GM21737 (cell line): ENCODE results near the gene MAN2A1.

ENCODE experiments used
- ATAC-seq: cut with Tn5 transposase; IDR thresholded peaks from one replicate; pipeline ENCODE4 v1.9.1; 2021; ENCODE audit warnings: mild to moderate bottlenecking, moderate library complexity; ENCODE audit not compliant: unreplicated experiment

Gene MAN2A1

DNA sequence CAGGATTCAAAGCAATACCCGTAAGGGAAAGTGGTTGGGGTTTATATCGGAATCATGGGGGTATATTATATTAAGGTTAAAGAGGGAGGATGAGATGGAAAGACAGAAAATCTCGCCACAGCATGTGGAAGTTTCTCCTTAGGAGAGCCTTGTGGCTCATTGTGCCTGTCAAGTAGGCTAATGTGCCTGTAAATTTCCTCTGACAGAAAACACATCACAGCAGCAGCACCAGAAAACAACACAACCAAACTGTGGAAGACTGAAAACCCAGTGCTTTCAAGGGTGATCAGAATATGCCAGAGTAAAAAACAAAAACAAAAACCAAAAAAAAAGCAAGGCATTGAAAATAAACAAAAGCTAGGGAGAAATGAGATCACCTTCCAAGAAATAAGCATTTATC lies 11.3 kb upstream of the MAN2A1 start:
- ATAC-seq, result no peak

DNA sequence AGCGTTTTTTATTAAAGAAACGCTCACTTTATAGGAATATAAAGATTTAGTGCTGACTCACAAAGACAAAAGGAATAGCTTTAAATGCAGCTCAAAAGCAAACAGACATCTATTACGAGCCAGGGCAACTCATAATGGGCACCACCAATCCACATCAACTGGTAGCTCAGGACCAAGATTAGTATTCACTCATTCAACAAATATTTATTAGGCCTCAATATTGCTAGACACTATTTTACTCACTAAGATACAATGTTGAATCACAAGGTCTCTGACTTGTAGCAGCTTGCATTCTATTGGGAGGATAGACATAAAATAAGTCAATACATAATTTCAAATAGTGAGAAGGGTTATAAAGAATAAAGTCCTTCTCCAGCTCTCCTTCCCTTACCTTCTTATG lies 8.0 kb upstream of the MAN2A1 start:
- ATAC-seq, result no peak

DNA sequence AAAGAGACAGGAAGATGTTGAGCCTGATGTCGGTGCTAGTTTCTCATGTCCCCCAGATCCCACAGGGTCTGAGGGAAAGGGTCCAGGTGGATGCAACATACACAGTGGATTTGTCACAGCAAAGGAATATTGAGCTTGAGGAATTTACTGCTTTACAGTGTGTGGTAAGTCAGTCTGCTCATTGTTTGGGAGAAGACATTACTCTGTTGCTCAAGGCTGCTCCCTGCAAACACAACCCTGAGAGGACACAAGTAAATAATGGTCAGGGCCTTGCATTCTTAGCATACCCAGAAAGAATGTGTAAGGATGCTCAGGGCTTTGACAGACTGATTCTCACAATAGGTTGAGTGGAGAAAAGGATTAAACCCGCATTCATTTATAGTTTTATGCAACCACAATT lies 7.3 kb upstream of the MAN2A1 start:
- ATAC-seq, result no peak

DNA sequence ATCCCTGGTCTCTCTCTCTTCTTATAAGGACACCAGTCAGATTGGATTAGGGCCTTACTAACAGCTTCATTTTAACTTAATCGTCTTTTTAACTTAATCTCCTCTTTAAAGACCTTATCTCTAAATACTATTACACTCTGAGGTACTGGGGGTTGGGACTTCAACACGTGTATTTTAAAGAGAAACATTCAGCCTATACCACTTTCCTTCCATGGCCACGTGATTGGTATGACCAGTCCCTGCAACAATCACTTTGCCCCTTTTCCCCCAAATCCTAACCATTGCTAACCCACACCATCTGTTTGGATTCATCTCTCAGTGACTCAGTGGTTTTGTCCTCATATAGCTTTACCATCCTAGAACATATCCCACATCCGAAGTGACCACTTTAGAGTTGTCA lies 3.8 kb upstream of the MAN2A1 start:
- ATAC-seq, result no peak

DNA sequence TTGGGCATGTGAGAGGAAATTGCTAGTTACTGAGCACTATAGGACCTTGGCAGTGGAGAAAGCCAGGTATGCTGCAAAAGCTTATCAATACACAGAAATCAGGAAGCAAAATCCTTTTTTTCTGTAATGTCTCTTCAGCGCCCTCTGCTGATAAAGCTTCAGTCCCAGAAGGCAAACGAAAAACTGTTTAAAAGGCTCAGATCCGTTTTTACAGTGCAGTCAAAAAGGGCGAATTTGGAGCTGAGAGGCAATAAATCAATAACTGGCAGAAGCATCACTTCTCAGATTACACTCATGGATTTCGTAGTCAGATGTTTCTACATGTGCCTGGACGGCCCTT lies 1.1 kb upstream of the MAN2A1 start:
- ATAC-seq, result no peak

DNA sequence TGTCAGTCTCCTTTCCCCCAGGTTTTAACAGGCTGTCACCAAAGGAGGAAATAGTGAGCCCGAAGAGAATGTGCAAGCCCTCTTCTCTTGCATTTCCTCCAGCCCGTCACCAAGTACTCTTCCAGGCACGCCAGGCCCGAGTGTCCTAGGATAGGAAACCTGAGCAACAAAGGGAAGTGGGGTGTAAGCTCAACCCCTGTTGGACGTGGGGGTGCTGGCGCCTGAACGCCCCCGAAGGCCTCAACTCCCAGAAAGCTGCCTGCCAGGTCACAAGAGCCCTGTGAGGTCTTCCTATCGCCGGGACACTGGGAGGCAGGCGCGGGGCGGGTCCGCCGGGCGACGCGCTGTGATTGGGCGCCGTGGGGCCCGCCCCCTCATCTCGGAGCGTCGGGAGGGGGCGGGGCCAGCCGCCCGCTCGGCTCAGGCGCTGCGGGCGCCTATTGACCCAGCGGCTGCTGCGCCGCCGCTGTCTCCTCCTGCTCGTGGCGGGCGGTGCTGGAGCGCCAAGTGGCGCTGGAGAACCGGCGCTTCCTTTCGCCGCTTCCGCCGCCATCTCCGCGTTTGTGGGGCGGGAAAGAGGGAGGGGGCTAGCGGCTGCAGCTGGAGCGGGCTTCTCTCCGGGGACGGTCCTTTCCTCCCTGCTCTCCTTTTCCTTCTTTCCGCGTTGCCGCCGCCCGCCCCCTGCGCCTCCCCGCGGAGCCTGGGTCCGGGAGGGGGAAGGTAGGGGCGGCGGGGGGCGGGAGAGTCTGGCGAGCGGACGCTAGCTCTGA lies 572 bp upstream of the MAN2A1 start:
- ATAC-seq, result peak; percentile 80

DNA sequence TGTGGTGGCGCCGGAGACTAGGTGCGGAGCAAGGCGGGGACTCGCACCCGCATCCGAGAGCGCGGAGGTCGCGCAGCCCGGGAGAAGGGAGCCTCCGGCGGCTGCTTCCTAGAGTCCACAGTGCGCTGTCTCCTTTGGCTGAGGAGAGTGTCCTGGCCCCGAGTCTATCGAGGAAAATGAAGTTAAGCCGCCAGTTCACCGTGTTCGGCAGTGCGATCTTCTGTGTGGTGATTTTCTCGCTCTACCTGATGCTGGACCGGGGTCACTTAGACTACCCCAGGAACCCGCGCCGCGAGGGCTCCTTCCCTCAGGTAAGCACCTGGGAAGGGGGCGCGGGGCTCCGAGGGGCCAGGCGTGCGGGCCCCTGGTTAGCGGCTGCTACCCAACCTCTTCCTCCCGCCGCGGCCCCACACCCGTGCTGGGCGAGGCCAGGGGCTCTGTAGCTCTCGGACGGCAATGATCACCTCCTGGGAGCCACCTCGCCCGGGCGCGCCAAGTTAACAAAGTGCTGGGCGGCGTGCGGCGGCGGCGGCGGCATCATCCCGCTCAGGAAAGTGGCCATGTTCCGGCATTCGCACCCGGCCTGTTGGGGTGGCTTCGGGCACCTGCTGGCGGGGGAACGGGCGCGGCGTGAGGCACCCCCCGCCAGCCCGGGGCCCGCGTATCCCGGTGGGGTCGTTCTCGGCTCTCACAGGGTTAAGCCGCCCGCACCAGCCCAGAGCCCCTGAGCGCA lies 681 bp downstream of the MAN2A1 start:
- peak; percentile 7 for ATAC-seq

DNA sequence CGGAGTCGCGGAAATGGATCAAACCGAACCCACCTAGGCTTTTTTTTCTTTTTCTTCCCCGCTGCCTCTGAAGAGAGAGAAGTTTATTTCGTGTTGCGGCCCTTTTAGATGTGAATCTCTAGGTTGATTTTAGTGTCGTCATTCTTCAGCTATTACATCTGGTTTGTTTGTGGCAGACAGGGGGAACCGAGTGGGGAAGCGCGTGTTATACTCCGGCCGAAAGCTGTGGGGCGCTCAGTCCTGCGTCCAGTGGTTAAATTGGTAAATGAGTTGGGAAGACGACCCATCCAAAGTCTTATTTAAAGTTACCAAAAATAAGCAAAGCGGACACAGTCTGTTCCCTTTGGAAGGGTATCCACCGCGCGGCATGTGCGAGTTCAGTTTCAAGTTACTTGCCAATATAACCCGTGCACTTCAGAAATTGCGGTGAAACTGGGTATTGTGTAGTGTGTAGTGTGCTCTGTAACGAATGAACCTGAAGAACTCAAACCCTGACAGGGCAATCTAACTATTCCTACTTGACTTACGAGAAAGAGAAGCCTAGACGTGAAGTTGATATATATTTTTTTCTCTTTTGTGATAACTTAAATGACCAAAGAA lies 1.3 kb downstream of the MAN2A1 start:
- ATAC-seq, result peak; percentile 19

DNA sequence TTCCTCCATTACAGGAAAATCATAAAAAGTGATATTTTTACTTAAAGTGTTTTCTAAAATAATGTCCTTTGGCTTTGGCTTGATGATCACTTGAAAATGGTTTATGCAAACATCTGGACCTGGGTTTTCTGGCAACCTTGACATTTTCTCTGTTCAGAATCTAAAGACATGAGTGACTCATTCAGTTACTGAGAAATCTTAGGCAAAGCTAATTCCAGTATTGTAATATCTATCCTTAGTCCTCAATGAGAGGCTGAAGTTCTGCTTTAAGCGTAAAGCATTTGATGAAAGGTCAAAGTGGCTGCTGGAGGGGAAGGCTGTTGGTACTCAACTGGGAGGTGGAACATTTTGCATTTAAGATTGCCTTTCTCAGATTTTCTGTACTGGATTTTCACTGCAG lies 2.3 kb downstream of the MAN2A1 start:
- ATAC-seq, result no peak

DNA sequence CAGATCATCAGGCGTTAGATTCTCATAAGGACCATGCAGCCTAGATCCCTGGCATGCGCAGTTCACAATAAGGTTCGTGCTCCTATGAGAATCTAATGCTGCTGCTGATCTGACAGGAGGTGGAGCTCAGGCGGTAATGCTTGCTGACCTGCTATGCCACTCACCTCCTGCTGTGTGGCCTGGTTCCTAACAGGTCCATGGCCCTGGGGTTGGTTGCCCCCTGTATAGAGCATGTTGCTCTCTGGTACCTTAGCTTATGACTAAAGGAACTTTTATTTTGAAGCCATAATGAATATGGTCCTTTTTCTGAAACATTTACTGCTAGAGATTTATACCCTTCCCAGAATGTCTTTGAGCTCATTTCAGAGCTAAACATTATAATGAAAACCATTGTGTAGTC lies 3.1 kb downstream of the MAN2A1 start:
- ATAC-seq, result no peak

DNA sequence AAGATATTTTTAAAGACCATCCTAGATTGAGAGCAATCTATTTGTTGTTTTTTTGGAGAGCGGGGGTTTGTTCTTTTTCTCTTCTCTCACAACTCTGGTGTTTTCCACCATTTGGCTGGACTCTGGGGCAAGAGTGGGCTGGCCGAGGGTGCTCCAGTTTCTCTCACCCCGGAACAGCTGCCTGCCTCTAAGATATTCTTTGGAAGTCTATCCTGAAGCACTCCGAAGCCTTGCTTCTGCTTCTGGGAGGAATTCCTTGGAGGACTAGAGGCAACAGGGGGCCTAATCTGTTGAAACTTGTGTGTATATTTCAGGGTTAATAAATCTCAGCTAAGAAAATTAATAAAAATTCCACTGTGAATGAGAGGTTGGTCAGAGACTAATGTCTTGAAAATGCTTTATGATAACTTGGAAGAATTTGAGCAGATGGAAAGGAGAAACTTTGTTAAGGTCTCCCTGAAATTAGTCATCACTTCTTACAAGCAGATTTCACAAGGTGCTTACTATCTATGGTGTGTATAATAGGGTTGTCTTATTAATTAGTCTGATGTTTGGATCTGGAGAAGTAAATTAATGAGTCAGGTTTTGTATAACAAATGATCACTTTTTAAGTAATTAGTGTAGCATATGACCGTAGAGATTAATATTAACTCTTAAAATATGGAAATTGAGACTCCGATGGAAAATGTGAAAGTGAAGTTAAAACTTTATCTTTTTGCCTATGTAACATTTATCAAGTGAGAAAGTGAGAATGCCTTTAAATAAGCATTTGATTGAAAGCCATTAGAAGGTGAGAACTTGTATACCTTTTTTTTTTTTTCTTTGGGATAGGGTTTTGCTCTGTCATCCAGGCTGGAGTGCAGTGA lies 4.0 kb downstream of the MAN2A1 start:
- ATAC-seq, result no peak

DNA sequence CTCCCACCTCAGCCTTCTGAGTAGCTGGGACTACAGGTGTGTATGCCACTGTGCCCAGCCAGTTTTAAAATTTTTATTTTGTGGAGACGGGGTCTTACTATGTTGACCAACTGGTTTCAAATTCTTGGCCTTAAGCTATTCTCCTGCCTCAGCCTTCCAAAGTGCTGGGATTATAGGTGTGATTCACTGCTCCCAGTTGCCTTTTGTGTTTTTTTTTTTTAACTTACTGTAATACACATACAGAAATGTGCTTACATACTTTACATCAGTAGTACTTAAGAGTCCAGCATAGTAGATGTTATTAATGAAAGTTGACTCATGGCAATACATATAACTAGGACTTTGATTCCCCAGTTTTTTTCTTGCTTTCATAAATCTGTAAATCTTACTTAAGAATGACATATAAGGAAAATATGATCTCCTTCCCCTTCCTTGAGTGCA lies 4.7 kb downstream of the MAN2A1 start:
- no peak for ATAC-seq

DNA sequence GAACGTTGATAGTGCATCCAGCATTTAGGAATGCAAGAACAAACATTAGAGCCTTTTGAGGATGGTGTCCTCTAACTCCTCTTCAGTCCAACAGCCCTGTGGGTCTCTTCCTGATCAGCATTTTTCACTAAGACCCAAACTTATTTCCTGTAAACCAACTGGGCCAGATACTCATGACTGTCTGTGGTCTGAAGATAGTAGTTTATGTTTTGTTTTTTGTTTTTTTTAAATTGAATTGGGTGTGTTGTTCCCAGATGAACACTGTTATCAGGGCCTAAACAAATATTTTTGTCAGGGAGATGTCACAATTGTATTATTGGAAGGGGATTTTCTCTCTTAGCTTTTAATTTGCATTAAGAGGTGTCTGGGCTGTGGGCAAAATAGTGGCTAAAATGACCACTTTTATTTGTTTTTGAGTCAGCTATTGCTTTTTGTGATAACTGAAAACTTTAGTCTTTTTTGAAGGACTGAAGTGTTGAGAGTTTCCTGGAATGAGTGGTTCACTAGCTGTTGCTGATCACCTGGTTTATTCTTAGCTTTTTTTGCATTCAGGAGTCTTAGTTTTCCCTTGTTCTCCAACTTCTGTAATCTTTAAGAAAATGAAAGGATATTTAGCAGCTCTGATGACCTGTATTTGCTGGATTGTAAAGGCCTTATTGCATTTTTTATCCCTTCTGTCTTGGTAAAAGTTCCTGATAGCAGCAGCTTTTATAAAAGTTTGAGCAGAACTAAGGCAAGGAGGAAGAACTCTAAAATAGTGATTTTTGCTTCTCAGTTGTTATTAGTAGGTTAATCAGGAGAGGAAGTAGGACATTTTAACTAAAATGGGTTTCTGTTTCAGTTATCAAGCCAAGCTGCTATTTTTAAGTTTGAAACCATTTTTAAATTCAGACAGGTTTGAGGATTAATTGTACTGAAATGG lies 5.5 kb downstream of the MAN2A1 start:
- peak; percentile 63 for ATAC-seq

DNA sequence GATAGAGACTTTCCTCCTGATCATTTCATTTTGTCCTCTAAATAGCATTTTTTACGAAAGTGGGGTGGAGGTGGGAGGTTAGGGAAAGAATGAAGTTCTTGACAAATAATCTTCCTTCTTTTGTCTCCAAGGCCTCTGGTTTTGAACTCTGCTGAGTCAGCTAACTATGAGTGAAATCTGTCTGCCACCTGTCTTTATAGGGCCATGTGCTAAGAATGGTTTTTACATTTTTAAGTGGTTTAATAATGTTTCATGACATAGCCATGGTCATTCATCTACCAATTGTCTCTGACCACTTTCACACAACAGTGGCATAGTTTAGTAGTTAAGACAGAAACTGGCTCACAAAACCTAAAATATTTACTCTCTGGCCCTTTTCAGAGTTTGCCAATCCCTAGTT lies 7.6 kb downstream of the MAN2A1 start:
- ATAC-seq, result no peak

DNA sequence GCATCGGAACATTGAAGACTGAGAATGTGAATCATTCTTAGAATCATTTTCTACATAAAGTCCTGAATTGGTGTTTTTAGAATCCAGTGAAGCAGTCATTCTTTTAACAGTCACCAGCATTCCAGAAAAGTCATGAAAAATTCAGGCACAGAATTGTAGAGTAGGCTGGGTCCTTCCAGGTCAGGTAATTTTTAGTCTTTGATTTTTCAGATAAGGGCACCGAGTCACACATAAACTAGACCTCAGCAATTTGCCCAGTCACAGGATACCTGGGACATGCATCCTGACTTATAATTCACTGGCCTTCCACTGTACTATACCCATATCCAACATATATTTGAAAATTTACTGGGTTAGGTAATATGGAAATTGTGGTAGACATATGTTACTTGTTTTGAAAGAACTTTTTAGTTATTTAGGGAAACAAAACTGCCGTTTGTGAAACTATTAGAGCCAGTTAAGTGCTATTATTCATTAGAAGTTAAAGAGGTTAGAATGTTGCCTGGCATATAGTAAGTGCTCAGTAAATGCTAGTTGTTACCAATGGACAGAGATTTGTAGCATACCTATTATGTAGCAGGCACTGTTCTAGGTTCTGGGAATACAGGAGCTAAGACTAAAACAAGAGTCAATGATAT lies 10.9 kb downstream of the MAN2A1 start:
- no peak for ATAC-seq

DNA sequence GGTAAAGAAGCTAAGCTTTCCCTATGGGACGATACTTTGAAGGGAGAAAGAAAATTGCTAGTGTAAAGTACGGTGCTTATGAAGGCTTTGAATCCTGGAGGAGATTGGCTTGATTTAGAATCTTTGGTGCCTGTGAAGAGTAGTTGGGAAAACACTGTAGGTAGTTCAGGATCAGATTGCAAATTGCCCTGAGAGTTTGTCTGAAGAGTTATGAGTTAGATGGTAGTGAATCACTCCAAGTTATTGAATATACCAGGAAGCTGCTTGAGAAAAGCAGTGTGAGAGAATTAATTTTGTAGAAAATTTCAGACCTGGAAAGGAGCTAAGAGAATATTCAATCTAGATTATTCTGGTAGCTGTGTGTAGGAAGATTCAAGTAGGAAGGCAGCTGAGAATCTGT lies 11.5 kb downstream of the MAN2A1 start:
- ATAC-seq, result no peak

DNA sequence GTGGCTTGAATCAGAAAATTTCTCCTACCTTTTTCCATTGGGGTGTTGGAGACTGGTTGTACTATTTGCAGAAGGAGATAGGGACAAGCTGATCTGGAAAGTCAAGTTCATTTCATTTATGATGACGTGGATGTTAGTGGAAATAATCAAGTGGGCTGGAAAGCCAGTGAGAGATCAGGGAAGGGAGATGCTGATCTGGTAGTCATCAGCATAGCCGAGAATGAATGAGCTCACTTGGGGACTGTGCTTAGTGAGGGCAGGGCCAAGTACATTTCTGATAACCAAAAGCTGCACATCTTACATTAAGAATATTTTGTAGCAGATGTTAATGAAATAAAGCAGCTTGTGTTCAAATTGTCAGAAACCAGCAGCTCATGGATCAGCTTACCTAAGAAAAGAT lies 12.1 kb downstream of the MAN2A1 start:
- ATAC-seq, result no peak

DNA sequence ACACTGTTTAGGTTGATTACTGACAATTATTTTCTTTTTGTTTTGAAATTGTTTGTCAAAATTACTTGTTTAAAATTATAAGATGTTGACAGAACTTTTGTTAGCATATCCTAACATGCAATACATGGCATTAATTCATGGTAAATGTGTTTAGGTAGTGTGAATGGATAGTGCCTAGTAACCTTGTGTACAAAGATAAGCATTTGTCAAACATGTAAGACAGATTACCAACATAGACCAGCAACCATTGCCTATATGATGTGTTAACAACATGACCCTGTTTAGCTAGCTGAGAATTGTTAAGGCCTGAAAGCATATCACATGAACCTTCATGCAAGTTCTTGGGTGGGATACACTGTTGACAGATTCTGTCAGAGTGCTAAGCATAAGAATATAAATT lies 13.4 kb downstream of the MAN2A1 start:
- no peak for ATAC-seq

DNA sequence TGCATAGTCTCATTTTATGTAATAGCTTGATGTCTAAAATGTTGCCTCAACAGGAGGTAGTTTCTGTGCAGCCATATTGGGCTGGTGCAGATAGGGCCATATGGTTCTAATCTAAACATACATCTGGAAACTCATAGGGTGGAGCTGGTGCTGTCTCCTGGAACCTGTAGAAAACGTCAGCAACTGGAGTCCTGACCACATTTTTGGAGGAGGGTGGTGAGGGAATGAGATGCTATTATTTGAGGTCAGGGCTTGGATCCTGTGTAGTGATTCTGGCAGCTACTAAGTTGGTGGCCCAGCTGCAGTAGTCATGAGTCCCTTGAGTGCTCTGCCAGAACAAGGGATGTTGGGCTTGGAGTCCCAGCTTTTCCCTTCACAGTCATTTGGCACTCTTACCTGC lies 14.1 kb downstream of the MAN2A1 start:
- no peak for ATAC-seq
